ENCODE measurements around the gene RAB3GAP2.
"Not testable (repeated sequence)": the region's sequence is repeated elsewhere in the genome, so short reads cannot be mapped to it uniquely, and the experiment has no call there.

Gene RAB3GAP2

GRCh38 chr1:220188538-220188937, 83.7 kb downstream of the RAB3GAP2 start:
- no peak for DNase-seq

GRCh38 chr1:220186752-220187151, 85.5 kb downstream of the RAB3GAP2 start:
- no peak for DNase-seq

GRCh38 chr1:220184506-220184905, 87.7 kb downstream of the RAB3GAP2 start:
- DNase-seq: no peak

GRCh38 chr1:220182656-220183055, 89.6 kb downstream of the RAB3GAP2 start:
- no peak for DNase-seq

- no peak for DNase-seq
Observed at GRCh38 chr1:220182111-220182510, 90.1 kb downstream of the RAB3GAP2 start.

- DNase-seq: no peak
Observed at GRCh38 chr1:220176540-220176939, 95.7 kb downstream of the RAB3GAP2 start.

- DNase-seq: no peak
Observed at GRCh38 chr1:220170836-220171526, 101.3 kb downstream of the RAB3GAP2 start.

GRCh38 chr1:220169887-220170286, 102.4 kb downstream of the RAB3GAP2 start:
- DNase-seq: not testable (repeated sequence)

- DNase-seq: no peak
Observed at GRCh38 chr1:220166853-220167252, 105.4 kb downstream of the RAB3GAP2 start.

GRCh38 chr1:220164517-220164916, 107.7 kb downstream of the RAB3GAP2 start:
- DNase-seq: no peak

GRCh38 chr1:220164116-220164515, 108.1 kb downstream of the RAB3GAP2 start:
- DNase-seq: no peak

GRCh38 chr1:220160027-220160426, 112.2 kb downstream of the RAB3GAP2 start:
- DNase-seq: no peak

GRCh38 chr1:220159041-220159440, 113.2 kb downstream of the RAB3GAP2 start:
- no peak for DNase-seq

GRCh38 chr1:220158530-220158929, 113.7 kb downstream of the RAB3GAP2 start:
- not testable (repeated sequence) for DNase-seq

- DNase-seq: no peak
Observed at GRCh38 chr1:220157738-220158137, 114.5 kb downstream of the RAB3GAP2 start.

GRCh38 chr1:220156620-220157146, 115.6 kb downstream of the RAB3GAP2 start:
- no peak for DNase-seq

GRCh38 chr1:220153147-220153546, 119.1 kb downstream of the RAB3GAP2 start:
- no peak for DNase-seq

- DNase-seq: no peak
Observed at GRCh38 chr1:220151454-220151853, 120.8 kb downstream of the RAB3GAP2 start.

GRCh38 chr1:220149742-220150141, 122.5 kb downstream of the RAB3GAP2 start:
- no peak for DNase-seq

GRCh38 chr1:220144051-220144450, 128.2 kb downstream of the RAB3GAP2 start:
- no peak for DNase-seq

GRCh38 chr1:220139966-220140365, 132.3 kb downstream of the RAB3GAP2 start:
- DNase-seq: no peak

- no peak for DNase-seq
Observed at GRCh38 chr1:220137019-220137786, 135.1 kb downstream of the RAB3GAP2 start.

- peak; percentile 18 for DNase-seq
Observed at GRCh38 chr1:220135755-220136154, 136.5 kb downstream of the RAB3GAP2 start.

Data from stimulated activated CD4-positive, alpha-beta T cell treated with anti-CD3 and anti-CD28 coated beads, Interleukin-15, amount 100 ng/mL, for 24 hours (primary cell).